ENCODE data around the gene RRM2. TPM values are rescaled to one million over a fixed set of nuclear protein-coding genes. Genes with fewer than 3 reads are reported as not detected.

RRM2 gene
- total RNA-seq, 1 experiment from 2014 or later, result 330 TPM

DNA sequence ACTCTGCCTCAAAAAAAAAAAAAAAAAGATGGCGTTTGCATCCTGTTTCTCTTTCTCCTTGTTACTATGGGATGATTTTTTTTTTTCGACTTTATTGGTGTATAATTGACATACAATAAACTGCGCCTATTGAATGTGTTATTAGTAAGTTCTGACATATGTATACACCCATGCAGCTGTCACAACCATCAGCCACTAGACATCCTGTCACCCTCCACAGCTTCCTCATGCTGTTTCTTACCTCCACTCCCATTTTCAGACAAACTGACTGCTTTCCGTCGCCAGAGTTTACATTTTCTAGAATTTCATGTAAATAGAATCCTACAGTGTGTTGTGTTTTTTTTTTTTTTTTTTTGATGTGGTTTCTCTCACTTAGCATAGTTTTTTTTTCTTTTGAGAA is 27.9 kb downstream of the RRM2 start:
- Histone ChIP-seq H3K4me1 (ENCODE audit: control insufficient read depth in 1 of 2, insufficient read depth in 2 of 2, low read length in 2 of 2) (peaks cover 0 to 11% of the 10 kb centered on the region in 2 experiments; a peak in 1 of 4 replicates), H2AFZ (ENCODE audit: low read depth, low read length, poor library complexity, severe bottlenecking) (no peak overlapping the region), H3K9ac (ENCODE audit: low read length) (no peak overlapping the region), H3K4me3 (replicated peaks in 1 of 2; ENCODE audit: low read depth in 1 of 2, low read length in 2 of 2) (no peak overlapping the region), H3K4me2 (ENCODE audit: low read length) (no peak overlapping the region), H4K20me1 (ENCODE audit: insufficient read depth) (no peaks in the 10 kb centered on the region), H3K27me3 (ENCODE audit: insufficient read depth, low read length) (no peaks in the 10 kb centered on the region), H3K36me3 (ENCODE audit: control insufficient read depth in 1 of 2, insufficient read depth in 2 of 2, low read length in 2 of 2) (peaks cover 0 to 1% of the 10 kb centered on the region in 2 experiments; a peak in 3 of 4 replicates), H3K9me3 (ENCODE audit: control insufficient read depth in 1 of 2, insufficient read depth in 1 of 2, low read depth in 1 of 2, low read length in 2 of 2) (no peaks in the 10 kb centered on the region), H3K9me2 (ENCODE audit: insufficient read depth) (no peaks in the 10 kb centered on the region), H3K27ac (ENCODE audit: low read depth, low read length) (no peak overlapping the region), H3K79me2 (ENCODE audit: insufficient read depth, low read length) (no peaks in the 10 kb centered on the region; the same call in 1 of the 2 replicates)
- intact Hi-C loops (cut with micrococcal nuclease), result no loop called here
- ATAC-seq, result no peak
- ChIA-PET RAD21 (ENCODE audit: low non-redundant PET in 1 of 2, low total read pairs in 2 of 2, uncharacterized antibody in 2 of 2, unreplicated experiment in 2 of 2) (no interaction called here), POLR2A (no interaction called here), CTCF (no interaction called here)
- DNase-seq (ENCODE audit: low read depth, low spot score), result no peak
- BruUV-seq (replicated peaks), result no TSS peak
- TF ChIP-seq CBX3 (IDR thresholded peaks at IDR 0.05; ENCODE audit: low read depth), result no peak
- TF ChIP-seq ZNF274 (IDR thresholded peaks at IDR 0.05; ENCODE audit: low read depth, low read length), result no peak
- no peak for TF ChIP-seq FOSL1 (IDR thresholded peaks at IDR 0.05; ENCODE audit: low read depth)
- no peak for TF ChIP-seq EGR1 (IDR thresholded peaks at IDR 0.05; ENCODE audit: low read depth)
- no peak for TF ChIP-seq YY1 (IDR thresholded peaks at IDR 0.05; ENCODE audit: extremely low read depth, insufficient replicate concordance, low read depth, low read length)
- no peak for TF ChIP-seq EZH2phosphoT487 (IDR thresholded peaks at IDR 0.05; ENCODE audit: borderline replicate concordance)
- no peak for TF ChIP-seq SIN3A (IDR thresholded peaks at IDR 0.05; ENCODE audit: low read depth)
- TF ChIP-seq ELF1 (IDR thresholded peaks at IDR 0.05; ENCODE audit: borderline replicate concordance, low read depth), result no peak
- TF ChIP-seq CEBPB (IDR thresholded peaks at IDR 0.05; ENCODE audit: low read depth), result no peak

DNA sequence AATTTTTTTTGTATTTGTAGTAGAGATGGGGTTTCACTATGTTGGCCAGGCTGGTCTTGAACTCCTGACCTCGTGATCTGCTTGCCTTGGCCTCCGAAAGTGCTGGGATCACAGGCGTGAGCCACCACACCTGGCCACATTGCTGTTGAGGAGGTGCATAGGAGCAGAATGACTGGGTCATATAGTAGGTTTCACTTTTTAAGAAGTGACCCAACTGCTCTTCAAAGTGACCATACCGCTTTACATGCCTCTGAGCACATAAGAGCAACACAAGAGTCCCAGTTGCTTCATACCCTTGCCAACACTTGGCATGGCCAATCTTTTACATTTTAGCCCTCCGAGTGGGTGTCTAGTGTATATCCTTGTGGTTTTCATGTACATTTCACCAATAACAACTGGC is 28.9 kb downstream of the RRM2 start:
- ChIA-PET RAD21 (ENCODE audit: low non-redundant PET in 1 of 2, low total read pairs in 2 of 2, uncharacterized antibody in 2 of 2, unreplicated experiment in 2 of 2) (no interaction called here), POLR2A (no interaction called here), CTCF (no interaction called here)
- H3K9ac ChIP-seq (ENCODE audit: low read length), result no peak overlapping the region
- no peak for TF ChIP-seq JUND (IDR thresholded peaks at IDR 0.05)
- TF ChIP-seq EGR1 (IDR thresholded peaks at IDR 0.05; ENCODE audit: low read depth), result no peak
- peaks cover 0 to 11% of the 10 kb centered on the region in 2 experiments; a peak in 1 of 4 replicates for H3K4me1 ChIP-seq (ENCODE audit: control insufficient read depth in 1 of 2, insufficient read depth in 2 of 2, low read length in 2 of 2)
- DNase-seq (ENCODE audit: low read depth, low spot score), result no peak
- ATAC-seq, result no peak
- no peaks in the 10 kb centered on the region for H3K27me3 ChIP-seq (ENCODE audit: insufficient read depth, low read length)
- H3K79me2 ChIP-seq (ENCODE audit: insufficient read depth, low read length), result no peaks in the 10 kb centered on the region; the same call in 1 of the 2 replicates
- no TSS peak for BruUV-seq (replicated peaks)
- H3K36me3 ChIP-seq (ENCODE audit: control insufficient read depth in 1 of 2, insufficient read depth in 2 of 2, low read length in 2 of 2), result peaks cover 0 to 9% of the 10 kb centered on the region in 2 experiments; a peak in 3 of 4 replicates
- no peak overlapping the region for H3K4me3 ChIP-seq (replicated peaks in 1 of 2; ENCODE audit: low read depth in 1 of 2, low read length in 2 of 2)
- no peak overlapping the region for H2AFZ ChIP-seq (ENCODE audit: low read depth, low read length, poor library complexity, severe bottlenecking)
- H3K27ac ChIP-seq (ENCODE audit: low read depth, low read length), result no peak overlapping the region
- H3K9me2 ChIP-seq (ENCODE audit: insufficient read depth), result no peaks in the 10 kb centered on the region
- no peaks in the 10 kb centered on the region for H3K9me3 ChIP-seq (ENCODE audit: control insufficient read depth in 1 of 2, insufficient read depth in 1 of 2, low read depth in 1 of 2, low read length in 2 of 2)
- no peak overlapping the region for H3K4me2 ChIP-seq (ENCODE audit: low read length)
- H4K20me1 ChIP-seq (ENCODE audit: insufficient read depth), result no peaks in the 10 kb centered on the region
- intact Hi-C loops (cut with micrococcal nuclease), result no loop called here

Data from HCT116 (cell line).